Activated CD4-positive, alpha-beta T cell treated with anti-CD3 and anti-CD28 coated beads, Interleukin-2, amount 10 ng/mL, durations not matched to agents 24 days and 14 days (primary cell): Measurements from ENCODE around the gene CKB. TPM values are rescaled to one million over a fixed set of nuclear protein-coding genes. Genes with fewer than 3 reads are reported as not detected.
A peak's percentile ranks its signal among the peaks of the same experiment; 100 is the strongest.
"Not testable (repeated sequence)": the region's sequence is repeated elsewhere in the genome, so short reads cannot be mapped to it uniquely, and the experiment has no call there.

Experiments used
- DNase-seq: peaks from one replicate; pipeline ENCODE4 v3.0.0; 2022
- H3K27ac Mint-ChIP-seq: one replicate; pipeline ENCODE4 v1.8.0; 2022; ENCODE audit warnings: mild to moderate bottlenecking, mixed read lengths
- H3K27me3 Mint-ChIP-seq: one replicate; pipeline ENCODE4 v1.8.0; 2022; ENCODE audit warnings: mixed read lengths
- H3K36me3 Mint-ChIP-seq: one replicate; pipeline ENCODE4 v1.8.0; 2022; ENCODE audit warnings: low read depth, mild to moderate bottlenecking, mixed read lengths
- H3K4me1 Mint-ChIP-seq: one replicate; pipeline ENCODE4 v1.8.0; 2021; ENCODE audit warnings: mixed read lengths
- H3K4me3 Mint-ChIP-seq: one replicate; pipeline ENCODE4 v1.8.0; 2022; ENCODE audit warnings: mild to moderate bottlenecking, moderate library complexity, mixed read lengths
- H3K9me3 Mint-ChIP-seq: one replicate; pipeline ENCODE4 v1.8.0; 2021; ENCODE audit warnings: mixed read lengths
- intact Hi-C: fragments of 100-400 bp; cut with micrococcal nuclease; formaldehyde crosslinking; loops from one replicate; pipeline ENCODE4 v1.15.1; 2023
- total RNA-seq: library from RNA; stranded (reverse); gene quantifications from 2 replicates; pipeline ENCODE4 v1.2.3, GENCODE V29; 2022

The CKB gene
- total RNA-seq, 1 donor from 2014 or later, result 21.1 TPM

DNA sequence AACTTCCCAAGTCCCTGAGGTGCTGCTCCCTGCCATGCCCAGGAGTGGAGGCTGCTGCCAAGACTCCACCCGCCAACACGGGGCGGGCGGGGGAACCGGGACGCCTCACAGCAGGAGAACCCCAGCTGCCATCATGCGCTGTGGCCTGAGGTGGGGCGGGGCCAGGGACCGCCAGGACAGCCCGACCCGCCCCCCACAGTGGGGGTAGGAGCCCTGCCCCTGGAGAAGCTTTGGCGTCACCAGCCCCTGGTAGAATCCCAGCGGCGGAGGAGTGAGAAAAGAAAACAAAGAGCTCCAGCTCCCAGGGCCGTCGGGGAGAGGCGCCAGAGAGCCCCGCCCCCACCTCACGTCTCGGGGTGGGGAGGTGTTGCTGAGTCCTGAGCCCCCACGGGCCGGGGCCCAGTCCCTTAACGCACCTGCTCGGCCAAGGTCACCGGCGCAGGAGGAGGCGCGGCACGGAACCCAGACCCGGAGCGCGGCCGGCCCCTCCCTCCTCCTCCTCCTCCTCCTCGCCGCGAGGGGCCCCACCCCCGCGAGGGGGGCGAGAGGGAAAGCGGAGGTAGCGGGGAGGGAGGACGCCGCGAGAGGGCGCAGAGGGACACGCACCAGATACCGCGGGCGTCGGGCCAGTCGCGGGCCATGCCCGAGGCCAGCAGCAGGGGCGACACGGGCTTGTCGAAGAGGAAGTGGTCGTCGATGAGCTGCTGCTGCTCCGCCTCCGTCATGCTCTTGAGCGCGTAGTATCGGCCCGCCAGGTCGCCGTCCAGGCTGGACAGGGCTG lies 1.8 kb downstream of the CKB start:
- Mint-ChIP-seq H3K9me3 (no peaks in the 10 kb centered on the region), H3K4me1 (peaks cover 7% of the 10 kb centered on the region), H3K4me3 (peak overlapping the region; percentile 35), H3K27me3 (peaks cover 19% of the 10 kb centered on the region), H3K36me3 (no peaks in the 10 kb centered on the region), H3K27ac (no peak overlapping the region)
- DNase-seq, result peak; percentile 90
- intact Hi-C loops, result no loop called here

DNA sequence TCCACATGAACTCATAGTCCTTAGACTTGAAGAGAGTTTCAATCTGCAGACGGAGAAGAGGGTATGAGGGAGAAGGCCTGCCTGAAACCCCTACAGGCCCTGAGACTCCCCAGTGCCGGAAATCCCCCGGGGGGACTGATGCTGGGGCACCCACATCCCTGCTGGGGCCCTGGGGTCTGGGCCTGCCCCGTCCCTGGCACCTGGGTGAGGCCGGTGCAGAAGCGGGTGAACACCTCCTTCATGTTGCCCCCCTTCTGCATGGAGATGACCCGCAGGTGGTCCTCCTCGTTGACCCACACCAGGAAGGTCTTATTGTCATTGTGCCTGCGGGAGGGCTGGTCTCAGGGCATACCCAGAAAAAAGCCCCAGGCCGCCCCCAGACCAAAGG lies 2.4 kb downstream of the CKB start:
- Mint-ChIP-seq H3K4me3 (peak overlapping the region; percentile 64), H3K4me1 (peaks cover 7% of the 10 kb centered on the region), H3K36me3 (no peaks in the 10 kb centered on the region), H3K27me3 (peaks cover 19% of the 10 kb centered on the region), H3K27ac (no peak overlapping the region), H3K9me3 (no peaks in the 10 kb centered on the region)
- intact Hi-C loops, result no loop called here
- no peak for DNase-seq

DNA sequence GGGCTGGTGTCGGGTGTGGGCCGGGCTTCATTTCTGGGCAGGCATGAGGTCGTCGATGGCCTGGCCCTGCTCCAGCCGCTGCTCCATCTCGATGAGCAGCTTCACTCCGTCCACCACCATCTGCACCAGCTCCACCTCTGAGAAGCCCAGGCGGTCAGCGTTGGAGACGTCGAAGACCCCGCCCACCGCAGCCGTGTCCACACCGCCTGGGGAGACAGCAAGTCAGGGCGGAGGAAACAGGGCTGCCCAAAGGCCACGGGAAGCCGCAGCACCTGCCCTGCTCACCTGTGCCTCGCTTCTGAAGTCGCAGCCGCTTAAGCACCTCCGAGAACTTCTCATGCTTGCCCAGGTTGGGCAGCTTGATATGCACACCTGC lies 2.8 kb downstream of the CKB start:
- intact Hi-C loops, result no loop called here
- DNase-seq, result no peak
- Mint-ChIP-seq H3K27me3 (peaks cover 17% of the 10 kb centered on the region), H3K4me3 (peak overlapping the region; percentile 64), H3K27ac (no peak overlapping the region), H3K9me3 (no peaks in the 10 kb centered on the region), H3K36me3 (no peaks in the 10 kb centered on the region), H3K4me1 (peaks cover 7% of the 10 kb centered on the region)

DNA sequence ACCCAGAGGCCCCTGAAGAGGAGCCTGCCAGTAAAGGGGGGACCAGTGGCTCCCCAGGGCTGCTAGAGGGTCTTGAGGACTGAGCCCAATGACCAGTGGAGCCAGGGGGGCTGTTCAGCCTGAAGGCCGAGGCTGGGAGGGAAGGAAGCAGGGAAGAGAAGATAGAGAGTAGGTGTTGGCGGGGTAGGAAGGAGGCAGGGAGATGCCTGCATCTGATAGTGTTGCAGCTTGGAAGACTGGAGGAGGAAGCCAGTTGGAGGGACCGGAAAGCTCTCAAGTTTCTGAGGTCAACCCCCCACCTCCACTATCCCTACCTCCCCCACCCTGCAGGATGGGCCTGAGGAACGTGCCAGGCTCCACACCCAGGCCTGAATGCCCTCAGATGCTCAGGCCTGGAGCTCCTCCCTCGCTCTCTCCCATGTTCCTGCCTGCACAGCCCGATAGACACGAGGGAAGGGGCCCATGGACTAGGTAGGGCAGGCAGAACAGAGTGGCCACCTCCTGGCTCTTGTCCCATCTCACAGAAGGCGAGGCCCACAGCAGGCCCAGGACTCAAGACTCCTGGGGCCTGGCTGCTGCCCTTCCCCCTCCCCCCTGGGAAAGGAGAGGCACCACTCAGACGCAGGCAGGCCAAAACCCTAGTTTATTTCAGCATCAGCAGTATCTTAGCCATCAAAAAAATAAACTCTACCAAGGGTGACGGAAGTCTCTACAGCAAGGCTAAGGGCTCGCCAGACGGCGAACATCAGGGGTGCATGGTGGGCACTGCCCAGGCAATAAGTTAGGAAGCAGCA lies 3.4 kb downstream of the CKB start:
- Mint-ChIP-seq H3K27ac (no peak overlapping the region), H3K27me3 (peaks cover 14% of the 10 kb centered on the region), H3K4me1 (peaks cover 7% of the 10 kb centered on the region), H3K9me3 (no peaks in the 10 kb centered on the region), H3K36me3 (no peaks in the 10 kb centered on the region), H3K4me3 (peak overlapping the region; percentile 50)
- no peak for DNase-seq
- intact Hi-C loops, result no loop called here

DNA sequence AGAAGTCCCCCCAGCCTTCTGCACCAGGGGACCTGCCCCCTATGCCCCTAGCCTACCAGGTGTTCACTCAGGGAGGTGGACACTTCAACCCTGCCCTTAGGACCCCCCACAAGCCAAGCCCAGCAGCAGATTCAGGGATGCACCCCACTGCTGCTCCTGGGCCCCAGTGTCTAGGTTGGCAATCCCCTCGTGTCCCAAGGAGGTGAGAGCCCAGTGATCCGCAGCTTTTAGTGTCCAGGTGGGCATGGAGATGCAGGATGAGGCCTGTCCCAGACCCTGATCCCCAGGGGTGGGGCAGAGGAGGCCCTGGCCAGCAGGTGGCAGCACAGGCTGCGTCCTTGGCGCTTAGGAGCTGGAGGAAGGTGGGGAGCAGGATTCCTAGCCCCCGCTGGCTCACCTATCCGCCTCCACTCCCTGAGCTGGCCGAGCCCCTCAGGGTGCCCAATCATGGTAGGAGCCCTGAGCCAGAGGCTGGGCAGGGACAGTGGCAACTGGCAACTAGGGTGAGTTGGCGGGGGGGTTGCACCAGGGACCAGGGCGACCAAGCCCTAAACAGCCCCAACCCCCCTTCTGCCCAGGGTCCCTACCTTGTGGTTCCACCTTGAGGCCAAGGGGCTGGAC lies 4.1 kb downstream of the CKB start:
- Mint-ChIP-seq H3K27ac (no peak overlapping the region), H3K27me3 (peaks cover 7% of the 10 kb centered on the region), H3K4me1 (peaks cover 7% of the 10 kb centered on the region), H3K4me3 (no peak overlapping the region), H3K36me3 (no peaks in the 10 kb centered on the region), H3K9me3 (no peaks in the 10 kb centered on the region)
- peak; percentile 88 for DNase-seq
- intact Hi-C loops, result loop anchor here (1.0 kb wide), 1 partner anchor 28 kb away; no protein-coding TSS in a partner anchor

DNA sequence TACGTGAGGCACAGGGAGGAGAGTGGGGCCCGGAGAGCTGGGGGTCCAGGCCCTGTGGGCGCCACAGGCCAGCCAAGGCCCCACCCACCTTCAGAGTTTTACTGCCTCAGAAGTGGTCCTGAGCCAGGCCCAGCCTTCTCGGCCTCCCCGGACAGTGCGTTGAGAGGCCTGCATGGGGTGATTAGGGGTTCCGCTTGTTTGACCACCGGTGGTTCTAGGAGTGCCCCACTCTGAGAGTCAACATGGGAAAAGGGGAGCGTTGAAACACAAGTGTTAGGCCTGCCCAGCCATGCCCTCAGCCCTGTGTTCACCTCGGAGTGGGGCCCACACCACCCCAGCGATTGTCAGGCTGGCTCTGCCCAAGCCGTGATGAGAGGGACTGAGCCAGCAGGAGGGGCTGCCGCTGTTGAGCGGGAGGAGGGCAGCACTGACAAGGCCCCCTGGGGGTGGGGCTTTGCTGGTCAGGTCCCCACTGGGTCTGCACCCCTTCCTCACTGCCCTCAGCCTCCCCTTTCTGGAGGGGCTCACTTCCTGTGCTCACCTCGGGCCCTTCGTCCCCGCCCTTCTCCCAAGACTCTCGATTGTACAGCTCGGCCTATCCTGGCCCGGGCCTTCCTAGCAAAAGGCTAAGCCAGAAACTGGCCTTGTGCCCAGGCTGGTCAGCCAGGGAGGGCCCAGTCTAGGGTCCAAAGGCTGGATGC lies 4.8 kb downstream of the CKB start:
- H3K27me3 Mint-ChIP-seq, result peaks cover 5% of the 10 kb centered on the region
- intact Hi-C loops, result loop anchor here (1.0 kb wide), 1 partner anchor 28 kb away; no protein-coding TSS in a partner anchor
- H3K4me1 Mint-ChIP-seq, result peaks cover 7% of the 10 kb centered on the region
- DNase-seq, result no peak
- no peak overlapping the region for H3K27ac Mint-ChIP-seq
- no peaks in the 10 kb centered on the region for H3K9me3 Mint-ChIP-seq
- H3K36me3 Mint-ChIP-seq, result no peaks in the 10 kb centered on the region
- H3K4me3 Mint-ChIP-seq, result no peak overlapping the region

DNA sequence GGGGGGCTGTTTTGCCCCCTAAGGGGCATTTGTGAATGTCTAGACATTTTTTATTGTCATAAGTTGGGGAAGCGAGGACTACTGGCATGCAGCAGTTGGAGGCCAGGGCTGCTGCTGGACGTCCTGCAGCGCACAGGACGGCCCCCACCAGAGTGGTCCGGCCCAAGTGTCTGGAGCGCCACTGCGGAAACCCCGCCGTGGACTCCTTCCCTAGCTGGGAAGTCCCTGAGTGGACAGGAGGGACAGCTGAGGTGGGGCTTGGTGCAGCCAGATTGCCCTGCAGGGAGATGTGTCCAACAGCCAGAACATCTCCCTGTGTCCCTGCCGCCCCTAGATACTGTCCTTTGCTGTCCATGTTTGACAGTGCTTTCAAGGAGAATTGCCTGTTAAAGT lies 5.5 kb downstream of the CKB start:
- intact Hi-C loops, result no loop called here
- H3K4me1 Mint-ChIP-seq, result peaks cover 7% of the 10 kb centered on the region
- no peaks in the 10 kb centered on the region for H3K9me3 Mint-ChIP-seq
- H3K4me3 Mint-ChIP-seq, result no peak overlapping the region
- no peak for DNase-seq
- H3K36me3 Mint-ChIP-seq, result peaks cover 6% of the 10 kb centered on the region
- peaks cover 5% of the 10 kb centered on the region for H3K27me3 Mint-ChIP-seq
- no peak overlapping the region for H3K27ac Mint-ChIP-seq

DNA sequence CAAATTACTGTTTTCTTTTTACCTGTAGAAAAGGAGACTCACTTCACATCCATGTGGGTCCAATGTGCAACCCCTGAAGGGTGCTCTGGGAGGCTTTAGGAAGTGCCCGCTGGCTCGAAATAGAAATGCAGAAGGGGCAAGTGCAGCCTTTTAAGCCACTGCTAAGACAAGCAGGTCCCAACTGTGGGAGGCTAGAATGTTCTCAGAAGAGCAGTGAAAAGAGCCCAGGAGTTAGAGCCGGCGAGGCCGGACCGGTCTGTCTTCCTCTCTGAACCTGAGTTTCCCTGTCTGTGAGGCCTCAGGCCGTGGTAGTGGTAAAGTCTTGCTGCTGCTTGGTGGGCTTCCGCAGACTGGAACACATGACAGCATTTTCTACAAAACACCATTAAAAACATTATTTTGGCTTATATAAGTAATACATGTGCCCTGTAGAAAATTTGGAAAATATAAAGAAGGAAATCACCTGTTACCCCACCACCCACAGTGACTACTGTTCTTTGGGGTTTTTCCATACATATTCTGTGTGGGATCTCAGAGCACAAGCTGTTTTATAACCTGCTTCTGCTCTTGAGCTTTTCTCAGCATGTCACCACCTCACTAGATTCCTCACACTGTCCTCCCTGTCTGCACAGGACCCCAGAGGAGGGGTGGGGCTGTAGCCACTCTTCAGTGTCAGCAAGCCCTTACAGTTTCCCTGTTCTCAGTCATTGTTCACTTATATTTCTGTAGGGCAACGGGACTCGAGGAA lies 6.0 kb downstream of the CKB start:
- Mint-ChIP-seq H3K4me3 (no peak overlapping the region), H3K27ac (no peak overlapping the region), H3K4me1 (peaks cover 7% of the 10 kb centered on the region), H3K27me3 (peaks cover 5% of the 10 kb centered on the region), H3K9me3 (no peaks in the 10 kb centered on the region), H3K36me3 (peaks cover 6% of the 10 kb centered on the region)
- no peak for DNase-seq
- intact Hi-C loops, result no loop called here

DNA sequence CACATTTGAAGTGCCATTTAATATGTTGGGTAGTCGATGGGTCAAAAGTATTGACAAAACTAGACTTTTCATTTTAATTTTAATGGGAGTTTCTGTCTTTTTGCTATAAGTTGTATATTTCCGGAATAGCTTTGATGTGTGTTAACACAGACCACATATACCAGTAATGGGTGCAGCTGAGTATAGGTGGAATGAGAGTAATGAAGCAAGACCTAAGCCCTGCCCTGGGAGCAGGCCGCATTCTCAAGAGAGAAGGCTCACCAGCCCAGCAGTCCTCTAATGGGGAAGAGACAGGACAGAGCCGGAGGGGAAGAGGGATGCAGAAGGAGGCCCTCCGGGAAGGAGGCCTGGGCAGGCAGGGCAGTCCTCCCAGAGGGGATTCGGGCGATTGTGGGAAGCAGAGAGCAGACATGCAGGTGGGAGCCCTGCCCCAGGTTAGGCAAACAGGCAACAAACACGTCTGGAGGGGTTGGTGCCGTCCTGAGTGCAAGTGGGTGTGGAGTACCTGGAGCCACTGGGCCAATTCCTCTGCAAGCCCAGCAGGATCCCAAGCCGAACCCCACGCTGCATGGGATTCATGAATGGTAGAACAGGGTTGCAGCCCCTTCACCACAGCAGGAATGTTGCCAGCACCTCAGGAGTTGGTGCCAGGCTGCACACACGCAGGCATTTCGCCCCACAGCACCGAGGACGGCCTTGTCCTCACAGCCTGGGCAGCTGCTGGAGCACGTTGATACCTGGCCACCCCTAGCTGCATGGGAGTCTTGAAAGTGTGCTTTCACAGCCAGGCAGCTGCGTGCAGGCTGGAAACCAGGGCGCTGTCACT lies 7.8 kb downstream of the CKB start:
- H3K27me3 Mint-ChIP-seq, result peaks cover 3% of the 10 kb centered on the region
- H3K4me1 Mint-ChIP-seq, result peaks cover 7% of the 10 kb centered on the region
- no peak overlapping the region for H3K27ac Mint-ChIP-seq
- H3K9me3 Mint-ChIP-seq, result no peaks in the 10 kb centered on the region
- no peak for DNase-seq
- no peak overlapping the region for H3K4me3 Mint-ChIP-seq
- peaks cover 14% of the 10 kb centered on the region for H3K36me3 Mint-ChIP-seq
- intact Hi-C loops, result no loop called here

DNA sequence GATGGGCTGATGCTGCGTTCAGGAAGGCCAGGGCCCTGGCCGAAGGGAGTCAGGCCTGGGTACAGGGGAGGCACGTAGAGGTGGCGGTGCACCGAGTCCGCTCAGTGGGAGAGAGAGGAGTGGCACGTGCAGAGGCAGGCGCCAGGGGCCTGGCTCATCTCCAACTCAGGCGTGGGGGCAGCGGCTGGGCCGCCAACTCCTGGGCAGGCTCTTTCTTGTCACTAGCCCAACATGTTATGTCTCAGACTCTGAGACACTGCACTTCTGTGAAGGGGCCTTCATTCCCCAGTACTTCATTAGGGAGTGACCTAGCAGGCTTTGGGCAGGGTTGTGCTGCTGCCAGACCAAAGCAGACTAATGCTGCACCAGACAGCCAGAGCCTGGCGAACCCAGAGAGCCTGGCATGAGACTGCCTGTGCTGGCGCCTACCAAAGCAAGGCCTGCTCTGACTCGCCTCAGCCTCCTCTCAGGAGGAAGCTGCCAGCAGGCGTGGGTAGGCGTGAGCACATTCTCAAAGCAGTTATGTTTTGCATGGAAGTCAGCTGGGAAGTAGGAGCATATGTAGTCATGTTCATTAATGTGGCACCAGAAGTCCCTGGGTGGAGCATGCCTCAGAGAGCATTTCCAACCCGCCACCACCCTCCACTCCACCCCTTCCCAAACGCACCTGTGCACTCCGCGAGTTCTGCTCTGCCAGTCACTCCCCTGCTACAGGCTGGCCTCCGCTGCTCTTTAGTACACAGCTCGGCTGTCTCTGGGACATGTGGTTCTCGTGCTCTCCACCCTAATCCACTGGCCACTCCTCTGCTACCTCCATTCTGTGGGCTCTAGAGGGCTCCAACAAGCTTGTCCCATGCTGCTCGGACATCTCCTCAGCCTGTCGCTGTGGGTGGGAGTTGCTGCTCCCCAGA lies 9.7 kb downstream of the CKB start:
- Mint-ChIP-seq H3K27me3 (no peaks in the 10 kb centered on the region), H3K4me1 (no peaks in the 10 kb centered on the region), H3K9me3 (no peaks in the 10 kb centered on the region), H3K27ac (no peak overlapping the region), H3K36me3 (peaks cover 14% of the 10 kb centered on the region), H3K4me3 (no peak overlapping the region)
- intact Hi-C loops, result no loop called here
- no peak for DNase-seq

DNA sequence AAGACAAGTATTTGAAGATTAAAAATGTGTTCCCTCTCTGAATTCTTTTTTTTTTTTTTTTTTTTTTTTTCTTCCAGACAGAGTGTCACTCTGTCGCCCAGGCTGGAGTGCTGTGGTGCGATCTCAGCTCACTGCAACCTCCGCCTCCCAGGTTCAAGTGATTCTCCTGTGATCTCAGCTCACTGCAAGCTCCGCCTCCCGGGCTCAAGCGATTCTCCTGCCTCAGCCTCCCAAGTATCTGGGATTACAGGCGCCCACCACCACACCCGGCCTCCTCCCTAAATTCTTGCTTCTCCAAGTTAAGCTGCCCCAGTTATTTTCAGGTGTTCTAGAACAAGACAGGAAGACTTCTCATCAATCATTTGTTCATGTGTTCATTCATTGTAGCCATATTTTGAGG lies 10.4 kb downstream of the CKB start:
- H3K27me3 Mint-ChIP-seq, H3K4me3 Mint-ChIP-seq, intact Hi-C loops, H3K27ac Mint-ChIP-seq, H3K9me3 Mint-ChIP-seq, DNase-seq, H3K4me1 Mint-ChIP-seq: not testable (repeated sequence)
- peaks cover 17% of the 10 kb centered on the region for H3K36me3 Mint-ChIP-seq
